OCI-LY3 (cell line): ENCODE measurements around the gene ZNF627.

ENCODE experiments used
- EZH2phosphoT487 ChIP-seq: fragments of 200-600 bp; shearing (Covaris generic); IDR thresholded peaks from 2 replicates; pipeline ENCODE4 v1.6.1; 2018; ENCODE audit warnings: antibody characterized with exemption, mixed run types, low read depth
- TF ChIP-seq, protein P1 (sequence below): fragments of 200-600, 300-600 bp; sonication (generic); IDR thresholded peaks from 2 replicates; pipeline ENCODE4 v1.5.1; 2014; ENCODE audit warnings: antibody characterized with exemption, low read length, low read depth

DNA sequence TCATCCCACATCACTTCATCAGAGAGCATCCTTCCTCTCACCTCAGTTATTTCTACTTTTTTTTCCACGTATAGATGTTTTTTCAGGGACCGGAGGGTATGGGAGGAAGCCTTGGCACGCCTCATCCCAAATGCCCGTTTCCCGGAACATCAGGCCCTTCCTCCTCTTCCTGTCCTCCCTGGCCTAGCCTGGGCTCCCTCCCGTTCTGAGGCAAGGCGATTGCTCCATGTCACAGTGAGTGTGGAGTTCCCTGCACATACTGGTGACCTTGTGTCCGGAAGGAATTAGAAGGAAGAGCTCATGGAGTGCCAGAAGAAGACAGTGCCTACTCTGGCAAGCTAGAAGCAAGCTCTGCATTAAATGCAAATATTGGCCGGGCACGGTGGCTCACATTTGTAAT is 1.1 kb upstream of the ZNF627 start:
- TF ChIP-seq, protein P1, sequence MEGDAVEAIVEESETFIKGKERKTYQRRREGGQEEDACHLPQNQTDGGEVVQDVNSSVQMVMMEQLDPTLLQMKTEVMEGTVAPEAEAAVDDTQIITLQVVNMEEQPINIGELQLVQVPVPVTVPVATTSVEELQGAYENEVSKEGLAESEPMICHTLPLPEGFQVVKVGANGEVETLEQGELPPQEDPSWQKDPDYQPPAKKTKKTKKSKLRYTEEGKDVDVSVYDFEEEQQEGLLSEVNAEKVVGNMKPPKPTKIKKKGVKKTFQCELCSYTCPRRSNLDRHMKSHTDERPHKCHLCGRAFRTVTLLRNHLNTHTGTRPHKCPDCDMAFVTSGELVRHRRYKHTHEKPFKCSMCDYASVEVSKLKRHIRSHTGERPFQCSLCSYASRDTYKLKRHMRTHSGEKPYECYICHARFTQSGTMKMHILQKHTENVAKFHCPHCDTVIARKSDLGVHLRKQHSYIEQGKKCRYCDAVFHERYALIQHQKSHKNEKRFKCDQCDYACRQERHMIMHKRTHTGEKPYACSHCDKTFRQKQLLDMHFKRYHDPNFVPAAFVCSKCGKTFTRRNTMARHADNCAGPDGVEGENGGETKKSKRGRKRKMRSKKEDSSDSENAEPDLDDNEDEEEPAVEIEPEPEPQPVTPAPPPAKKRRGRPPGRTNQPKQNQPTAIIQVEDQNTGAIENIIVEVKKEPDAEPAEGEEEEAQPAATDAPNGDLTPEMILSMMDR = no peak
- TF ChIP-seq EZH2phosphoT487 = no peak
